Omental fat pad (tissue), 4 donors: ENCODE results near the gene GRAMD1C. TPM values are rescaled to one million over a fixed set of nuclear protein-coding genes. Genes with fewer than 3 reads are reported as not detected.

Experiments
- ATAC-seq: fragments of 150-250 bp; one replicate; pipeline ENCODE4 v1.9.1; 2016; ENCODE audit warnings: mild to moderate bottlenecking, moderate library complexity; ENCODE audit not compliant: low FRiP score
- DNase-seq: peaks from one replicate; pipeline ENCODE4 v3.0.0-alpha.2; 2019; ENCODE audit warnings: low spot score
- CTCF ChIP-seq, 3 donors: fragments of 450-650 bp; IDR thresholded peaks; one replicate each; pipeline ENCODE4 v1.5.1; 2016 to 2017; ENCODE audit warnings: antibody characterized with exemption in 3 of 3, mild to moderate bottlenecking in 3 of 3, moderate library complexity in 2 of 3
- total RNA-seq, 4 donors: library from RNA; depleted of rRNA; stranded (reverse); fragments of >200 nt; gene quantifications; one replicate each; pipeline ENCODE4 v1.1.0, GENCODE V29; 2016

GRAMD1C gene
- total RNA-seq, 4 donors from 2014 or later: 1.4 to 10.9 (median 4.9) TPM

GRCh38 chr3:113968986-113969385 lies 130.4 kb downstream of the GRAMD1C start:
- DNase-seq: no peak
- peak; percentile 54 for ATAC-seq
- no peak for TF ChIP-seq CTCF (IDR thresholded peaks at IDR 0.05)

- ATAC-seq (no peak), DNase-seq (no peak)
- TF ChIP-seq CTCF (IDR thresholded peaks at IDR 0.05): no peak
Measured at GRCh38 chr3:113977822-113978221, 139.2 kb downstream of the GRAMD1C start.

- DNase-seq (no peak), ATAC-seq (no peak)
- no peak for TF ChIP-seq CTCF (IDR thresholded peaks at IDR 0.05)
Measured at GRCh38 chr3:113979916-113980315, 141.3 kb downstream of the GRAMD1C start.

- no peak for DNase-seq
- no peak for ATAC-seq
- TF ChIP-seq CTCF (IDR thresholded peaks at IDR 0.05): no peak
Measured at GRCh38 chr3:113981803-113982202, 143.2 kb downstream of the GRAMD1C start.

- no peak for ATAC-seq
- TF ChIP-seq CTCF (IDR thresholded peaks at IDR 0.05): no peak
- no peak for DNase-seq
Measured at GRCh38 chr3:113983544-113983943, 145.0 kb downstream of the GRAMD1C start.

- DNase-seq: no peak
- TF ChIP-seq CTCF (IDR thresholded peaks at IDR 0.05): no peak
- ATAC-seq: no peak
Measured at GRCh38 chr3:113985541-113985940, 147.0 kb downstream of the GRAMD1C start.

Other genes with a start within 250 kb of the GRAMD1C start
- gene USF3, start 142.1 kb upstream of the GRAMD1C start, total RNA-seq: 10 to 100 TPM; 19.7 to 37.7 (median 27.2) TPM
- gene NAA50, start 92.5 kb upstream of the GRAMD1C start, total RNA-seq: 100 to 1,000 TPM in 3 of 4 donors, 10 to 100 TPM in 1; 64.9 to 185 (median 171) TPM
- gene ATP6V1A, start 91.8 kb upstream of the GRAMD1C start, total RNA-seq: 10 to 100 TPM; 47.0 to 53.4 (median 50.1) TPM
- 1 to 10 TPM; 3.2 to 5.5 (median 4.8) TPM for gene ZDHHC23, start 109.2 kb downstream of the GRAMD1C start, total RNA-seq
- 1 to 10 TPM; 1.9 to 3.3 (median 2.4) TPM for gene CCDC191, start 217.7 kb downstream of the GRAMD1C start, total RNA-seq
- 10 to 100 TPM; 11.4 to 36.1 (median 15.1) TPM for gene QTRT2, start 217.9 kb downstream of the GRAMD1C start, total RNA-seq